HCT116 (cell line): Measurements from ENCODE around the gene PREX1. TPM values are rescaled to one million over a fixed set of nuclear protein-coding genes. Genes with fewer than 3 reads are reported as not detected.

Experiments
- ATAC-seq: fragments of 200-7000 bp; cut with Tn5 transposase; 2 replicates; pipeline ENCODE4 v1.9.1; 2020; ENCODE audit warnings: mild to moderate bottlenecking, moderate library complexity
- BruUV-seq: library from RNA; stranded (reverse); fragments of 400-500 nt; replicated peaks from 2 replicates; lab custom pipeline; 2021; lab: Mats Ljungman, UMichigan
- CTCF ChIA-PET: fragments of 300-600 bp; sonication (Branson Sonifier 250); formaldehyde crosslinking; loops from one replicate; lab custom pipeline; 2021; ENCODE audit warnings: antibody characterized with exemption; lab: Charles Lee
- POLR2A ChIA-PET: fragments of 300-600, 350-600 bp; sonication (Branson Sonifier 250); formaldehyde crosslinking; loops from one replicate; lab custom pipeline; 2021; ENCODE audit warnings: antibody characterized with exemption; lab: Charles Lee
- RAD21 ChIA-PET, 2 experiments: fragments of 300-600 bp; sonication (Branson Sonifier 250); formaldehyde crosslinking; loops; one replicate each; lab custom pipeline; 2023; ENCODE audit warnings: low total read pairs in 2 of 2; ENCODE audit not compliant: uncharacterized antibody in 2 of 2, unreplicated experiment in 2 of 2, low non-redundant PET in 1 of 2; lab: Charles Lee
- DNase-seq: peaks from one replicate; pipeline ENCODE4 v3.0.0-alpha.2; 2010; ENCODE audit warnings: low read depth, low spot score
- H2AFZ ChIP-seq: fragments of 200-600 bp; shearing (Covaris generic), sonication (generic); 2 replicates; pipeline ENCODE4 v1.6.1; 2017; ENCODE audit warnings: low read depth, mixed run types, mixed read lengths, antibody characterized with exemption, low read length; ENCODE audit not compliant: poor library complexity, severe bottlenecking
- H3K27ac ChIP-seq: 2 replicates; pipeline ENCODE4 v1.5.1; 2012; ENCODE audit warnings: low read depth, low read length
- H3K27me3 ChIP-seq: fragments of 200-600 bp; sonication (generic); 2 replicates; pipeline ENCODE4 v1.6.1; 2016; ENCODE audit warnings: mixed run types, low read length, mixed read lengths; ENCODE audit not compliant: insufficient read depth
- H3K36me3 ChIP-seq, 2 experiments: fragments of 200-500 bp in 1 of 2; fragments of 200-600 bp in 1 of 2; sonication (Bioruptor generic) in 1 of 2; sonication (generic) in 1 of 2; 2 replicates each; pipeline versions ENCODE4 v1.5.1 to v1.6.1; 2014 to 2016; ENCODE audit warnings: low read length in 2 of 2, inconsistent platforms in 1 of 2, mixed read lengths in 1 of 2, mixed run types in 1 of 2; ENCODE audit not compliant: insufficient read depth in 2 of 2, control insufficient read depth in 1 of 2
- H3K4me1 ChIP-seq, 2 experiments: fragments of 200-600 bp in 1 of 2; sonication (generic) in 1 of 2; 2 replicates each; pipeline versions ENCODE4 v1.5.1 to v1.6.1; 2012 to 2017; ENCODE audit warnings: low read length in 2 of 2, inconsistent platforms in 1 of 2, mild to moderate bottlenecking in 1 of 2, mixed read lengths in 1 of 2, mixed run types in 1 of 2, moderate library complexity in 1 of 2; ENCODE audit not compliant: insufficient read depth in 2 of 2, control insufficient read depth in 1 of 2
- H3K4me2 ChIP-seq: fragments of 200-600 bp; sonication (generic); 2 replicates; pipeline ENCODE4 v1.6.1; 2017; ENCODE audit warnings: mixed run types, low read length, mixed read lengths
- H3K4me3 ChIP-seq, 2 experiments: fragments of 200-600 bp in 1 of 2; sonication (generic) in 1 of 2; replicated peaks in 1 of 2; 2 replicates each; pipeline ENCODE4 v1.5.1; 2011 to 2016; ENCODE audit warnings: low read length in 2 of 2, control low read depth in 1 of 2, low read depth in 1 of 2, mild to moderate bottlenecking in 1 of 2, mixed read lengths in 1 of 2, mixed run types in 1 of 2
- H3K79me2 ChIP-seq: fragments of 200-600 bp; sonication (generic); 2 replicates; pipeline ENCODE4 v1.6.1; 2017; ENCODE audit warnings: mild to moderate bottlenecking, mixed run types, low read length, moderate library complexity, mixed read lengths; ENCODE audit not compliant: insufficient read depth
- H3K9ac ChIP-seq: fragments of 200-600 bp; sonication (generic); 2 replicates; pipeline ENCODE4 v1.6.1; 2016; ENCODE audit warnings: low read length, mixed read lengths
- H3K9me2 ChIP-seq: fragments of 200-600 bp; sonication (generic), shearing (Covaris generic); 2 replicates; pipeline ENCODE4 v1.6.1; 2017; ENCODE audit warnings: mixed run types, mild to moderate bottlenecking, moderate library complexity; ENCODE audit not compliant: insufficient read depth
- H3K9me3 ChIP-seq, 2 experiments: fragments of 200-500 bp in 1 of 2; fragments of 200-600 bp in 1 of 2; sonication (Bioruptor generic) in 1 of 2; sonication (generic) in 1 of 2; 2 replicates each; pipeline ENCODE4 v1.6.1; 2014 to 2017; ENCODE audit warnings: low read length in 2 of 2, mixed read lengths in 2 of 2, inconsistent platforms in 1 of 2, low read depth in 1 of 2, mild to moderate bottlenecking in 1 of 2, mixed run types in 1 of 2, moderate library complexity in 1 of 2; ENCODE audit not compliant: control insufficient read depth in 1 of 2, insufficient read depth in 1 of 2
- H4K20me1 ChIP-seq: fragments of 200-600 bp; sonication (generic), shearing (Covaris generic); 2 replicates; pipeline ENCODE4 v1.6.1; 2017; ENCODE audit warnings: mixed run types, mild to moderate bottlenecking, moderate library complexity; ENCODE audit not compliant: insufficient read depth
- ATF3 ChIP-seq: IDR thresholded peaks from 2 replicates; pipeline ENCODE4 v1.6.1; 2012
- CEBPB ChIP-seq: IDR thresholded peaks from 2 replicates; pipeline ENCODE4 v1.6.1; 2012; ENCODE audit warnings: low read depth
- CTCF ChIP-seq, 3 experiments: fragments of 200-600 bp in 1 of 3; sonication (generic) in 1 of 3; IDR thresholded peaks in 2 of 3; conservative IDR thresholded peaks in 1 of 3; 2 replicates each; pipeline ENCODE4 v1.5.1; 2012 to 2017; ENCODE audit warnings: low read depth in 2 of 3, low read length in 2 of 3, antibody characterized with exemption in 1 of 3, borderline replicate concordance in 1 of 3, control low read depth in 1 of 3, mild to moderate bottlenecking in 1 of 3, mixed read lengths in 1 of 3, mixed run types in 1 of 3, moderate library complexity in 1 of 3; ENCODE audit not compliant: insufficient read depth in 1 of 3
- EGR1 ChIP-seq: IDR thresholded peaks from 2 replicates; pipeline ENCODE4 v1.6.1; 2012; ENCODE audit warnings: low read depth
- ELF1 ChIP-seq: IDR thresholded peaks from 2 replicates; pipeline ENCODE4 v1.6.1; 2012; ENCODE audit warnings: low read depth, borderline replicate concordance
- EZH2 ChIP-seq: fragments of 200-600 bp; sonication (generic); IDR thresholded peaks from 2 replicates; pipeline ENCODE4 v1.6.1; 2017; ENCODE audit warnings: antibody characterized with exemption, mixed run types
- EZH2phosphoT487 ChIP-seq: fragments of 200-600 bp; IDR thresholded peaks from 2 replicates; pipeline ENCODE4 v1.6.1; 2018; ENCODE audit warnings: antibody characterized with exemption, borderline replicate concordance
- FOSL1 ChIP-seq: IDR thresholded peaks from 2 replicates; pipeline ENCODE4 v1.6.1; 2012; ENCODE audit warnings: low read depth
- JUND ChIP-seq: IDR thresholded peaks from 2 replicates; pipeline ENCODE4 v1.6.1; 2012
- MAX ChIP-seq: IDR thresholded peaks from 2 replicates; pipeline ENCODE4 v1.6.1; 2012
- POLR2A ChIP-seq: IDR thresholded peaks from 2 replicates; pipeline ENCODE4 v1.7.0; 2011; ENCODE audit warnings: borderline replicate concordance; ENCODE audit not compliant: insufficient read depth, insufficient read length; ENCODE audit errors: extremely low read depth
- POLR2AphosphoS5 ChIP-seq: IDR thresholded peaks from 2 replicates; pipeline ENCODE4 v1.6.1; 2011; ENCODE audit warnings: mild to moderate bottlenecking, low read depth, low read length, moderate library complexity
- RAD21 ChIP-seq: IDR thresholded peaks from 2 replicates; pipeline ENCODE4 v1.6.1; 2012; ENCODE audit warnings: low read depth, mild to moderate bottlenecking
- REST ChIP-seq: IDR thresholded peaks from 2 replicates; pipeline ENCODE4 v1.6.1; 2012; ENCODE audit warnings: low read depth
- SIN3A ChIP-seq: IDR thresholded peaks from 2 replicates; pipeline ENCODE4 v1.6.1; 2012; ENCODE audit warnings: low read depth
- SP1 ChIP-seq: IDR thresholded peaks from 2 replicates; pipeline ENCODE4 v1.6.1; 2012; ENCODE audit warnings: low read depth
- SRF ChIP-seq: IDR thresholded peaks from 2 replicates; pipeline ENCODE4 v1.6.1; 2012; ENCODE audit warnings: low read depth
- TCF7L2 ChIP-seq: IDR thresholded peaks from 2 replicates; pipeline ENCODE4 v1.7.0; 2011; ENCODE audit warnings: borderline replicate concordance, inconsistent platforms; ENCODE audit not compliant: insufficient read depth, insufficient read length; ENCODE audit errors: extremely low read depth
- YY1 ChIP-seq: IDR thresholded peaks from 2 replicates; pipeline ENCODE4 v1.6.1; 2011; ENCODE audit warnings: low read length, low read depth, moderate library complexity, mild to moderate bottlenecking; ENCODE audit not compliant: insufficient replicate concordance; ENCODE audit errors: extremely low read depth
- ZBTB33 ChIP-seq: IDR thresholded peaks from 2 replicates; pipeline ENCODE4 v1.6.1; 2011; ENCODE audit warnings: mild to moderate bottlenecking, low read length, moderate library complexity; ENCODE audit not compliant: insufficient replicate concordance; ENCODE audit errors: extremely low read depth
- ZFX ChIP-seq: fragments of 450-650 bp; IDR thresholded peaks from 2 replicates; pipeline ENCODE4 v1.6.1; 2017
- ZNF274 ChIP-seq: fragments of 200-500 bp; sonication (Bioruptor generic); IDR thresholded peaks from 2 replicates; pipeline ENCODE4 v1.6.1; 2014; ENCODE audit warnings: mild to moderate bottlenecking, low read depth, low read length, inconsistent platforms
- intact Hi-C: fragments of 100-400 bp; cut with micrococcal nuclease; formaldehyde crosslinking; loops from 2 replicates; pipeline ENCODE4 v1.10.0; 2022
- total RNA-seq: library from RNA; stranded (reverse); gene quantifications from one replicate; pipeline ENCODE4 v1.2.1, GENCODE V29; 2021; ENCODE audit not compliant: unreplicated experiment

PREX1 gene
- total RNA-seq, 1 experiment from 2014 or later, result 6.1 TPM

GRCh38 chr20:48638546-48638945, 189.3 kb downstream of the PREX1 start:
- H3K9me2 ChIP-seq, result no peaks in the 10 kb centered on the region
- ATAC-seq, result peak; percentile 74
- DNase-seq, result peak; percentile 16
- peaks cover 0 to 19% of the 10 kb centered on the region in 2 experiments; a peak in 2 of 4 replicates for H3K4me1 ChIP-seq
- no peaks in the 10 kb centered on the region for H3K79me2 ChIP-seq
- ChIA-PET POLR2A (no interaction called here), RAD21 (no interaction called here), CTCF (no interaction called here)
- H3K9ac ChIP-seq, result no peak overlapping the region
- no peaks in the 10 kb centered on the region for H3K9me3 ChIP-seq
- BruUV-seq, result no TSS peak
- no peaks in the 10 kb centered on the region for H3K27me3 ChIP-seq
- no peak overlapping the region for H3K27ac ChIP-seq
- no peaks in the 10 kb centered on the region for H3K36me3 ChIP-seq
- H3K4me3 ChIP-seq, result no peak overlapping the region
- no peak overlapping the region for H2AFZ ChIP-seq
- no peaks in the 10 kb centered on the region for H4K20me1 ChIP-seq
- H3K4me2 ChIP-seq, result peak overlapping the region; percentile 37
- intact Hi-C loops, result loop anchor here (5.0 kb wide), 1 partner anchor 579 kb away; the partner anchor contains the start of gene DDX27
- TF ChIP-seq CEBPB (no peak), FOSL1 (peak; percentile 39; the same call in 1 of the 2 replicates), SIN3A (no peak), ZBTB33 (no peak), EZH2 (no peak), SRF (no peak), YY1 (no peak), ATF3 (no peak), TCF7L2 (no peak), SP1 (peak; percentile 35; the same call in 1 of the 2 replicates), CTCF (IDR thresholded peaks at IDR 0.05 in 2 of 3, conservative IDR thresholded peaks at IDR 0.05 in 1 of 3; ENCODE audit: borderline replicate concordance in 1 of 3, insufficient read depth in 1 of 3, low read depth in 2 of 3, low read length in 2 of 3) (no peak), ZFX (no peak), REST (no peak), POLR2AphosphoS5 (no peak), JUND (peak; percentile 37; the same call in 1 of the 2 replicates), RAD21 (no peak), EGR1 (no peak), ZNF274 (no peak), ELF1 (no peak), POLR2A (no peak), EZH2phosphoT487 (no peak), MAX (peak; percentile 60)
